Measurements from ENCODE around the gene EIF4B. TPM values are rescaled to one million over a fixed set of nuclear protein-coding genes. Genes with fewer than 3 reads are reported as not detected.

The EIF4B gene
- total and polyA plus RNA-seq, 2 donors (not counting 1 experiment from before 2014, with no cell fraction given): 252 to 674 TPM

- peaks cover 23% of the 10 kb centered on the region for H3K79me2 ChIP-seq (ENCODE audit: control insufficient read depth, insufficient read depth, low read length)
- CTCF ChIA-PET: interaction anchor here (1.0 to 6.9 kb wide), 10 partner anchors 8 to 242 kb away, joined by 3 to 62 read pairs (median 6); partner anchors contain the start of genes AAAS, CSAD, EIF4B and ESPL1
- H3K4me1 ChIP-seq (ENCODE audit: control insufficient read depth in 2 of 2, insufficient read depth in 2 of 2, low read length in 2 of 2): peaks cover 10 to 17% of the 10 kb centered on the region in 2 donors
- POLR2A ChIA-PET: interaction anchor here (0.7 to 1.5 kb wide), 13 partner anchors 11 to 1841 kb away, joined by 3 to 11 read pairs (median 5); partner anchors contain the start of genes DAZAP2, EIF4B, IGFBP6 and PFDN5
- H3K9me3 Mint-ChIP-seq (ENCODE audit: insufficient read depth): no peaks in the 10 kb centered on the region
- peaks cover 28% of the 10 kb centered on the region for H3K4me1 Mint-ChIP-seq
- H3K36me3 ChIP-seq (replicated peaks in 1 of 2; ENCODE audit: control extremely low read depth in 1 of 2, control insufficient read depth in 1 of 2, extremely low read depth in 1 of 2, insufficient read depth in 2 of 2, low read length in 1 of 2): peaks cover 0 to 22% of the 10 kb centered on the region in 2 experiments
- peaks cover 0 to 8% (median 0%) of the 10 kb centered on the region in 4 experiments for H3K27me3 ChIP-seq (replicated peaks in 1 of 4; ENCODE audit: control extremely low read depth in 1 of 4, control insufficient read depth in 3 of 4, insufficient read depth in 4 of 4, low read length in 3 of 4)
- WGBS (ENCODE audit: insufficient coverage): 3% methylated on average over 63 of the region's 67 CpGs
- H3K27ac Mint-ChIP-seq: peak within 1 kb of the TSS; percentile 95
- peak; percentile 98 for ATAC-seq (ENCODE audit: low read depth)
- peak within 1 kb of the TSS; percentile 95 for H3K4me3 Mint-ChIP-seq
- H3K4me2 ChIP-seq (replicated peaks; ENCODE audit: low read depth, low read length, poor library complexity, severe bottlenecking): peak within 1 kb of the TSS; percentile 82
- H4K20me1 ChIP-seq (ENCODE audit: control insufficient read depth, insufficient read depth, low read length, poor library complexity, severe bottlenecking): peaks cover 14% of the 10 kb centered on the region
- peak; percentile 97 for DNase-seq
- no peak for TF ChIP-seq CTCF (IDR thresholded peaks at IDR 0.05)
- no peak for TF ChIP-seq EZH2 (IDR thresholded peaks at IDR 0.05; ENCODE audit: borderline replicate concordance, insufficient read depth, low read depth, low read length, poor library complexity, severe bottlenecking)
- peak within 1 kb of the TSS; percentile 81 for H3K9ac ChIP-seq (ENCODE audit: low read length)
- H3K27ac ChIP-seq (ENCODE audit: low read length in 2 of 2): peak within 1 kb of the TSS; percentile 51 to 75
- H3K4me3 ChIP-seq (ENCODE audit: control extremely low read depth in 1 of 5, extremely low read depth in 1 of 5, insufficient read depth in 1 of 5, low read depth in 2 of 5, low read length in 4 of 5): peak within 1 kb of the TSS; percentile 65 to 98 (median 80)
- intact Hi-C loops (cut with micrococcal nuclease): loop anchor here (1.0 to 10.0 kb wide), 6 partner anchors 13 to 245 kb away; partner anchors contain the start of genes AAAS, CSAD, EIF4B and IGFBP6
- peaks cover 4% of the 10 kb centered on the region for H3K27me3 Mint-ChIP-seq
- peaks cover 0 to 3% (median 0%) of the 10 kb centered on the region in 3 donors for H3K9me3 ChIP-seq (ENCODE audit: control extremely low read depth in 1 of 3, control insufficient read depth in 2 of 3, insufficient read depth in 1 of 3, low read length in 2 of 3)
- peak within 1 kb of the TSS; percentile 99 for H2AFZ ChIP-seq (ENCODE audit: insufficient read depth, low read depth, low read length, poor library complexity, severe bottlenecking)
These were observed 73.2 kb downstream of the EIF4B start, which contains the start of gene SPRYD3 for GRCh38 chr12:53079226-53080117. TSS of gene SPRYD3 (minus strand) at chr12:53079390. CDS start at chr12:53079333, 57 bp downstream.
